Thyroid gland (tissue), 4 donors: Measurements from ENCODE around the gene HACD1. TPM values are rescaled to one million over a fixed set of nuclear protein-coding genes. Genes with fewer than 3 reads are reported as not detected.
A peak's percentile ranks its signal among the peaks of the same experiment; 100 is the strongest.

Source experiments
- DNase-seq, 2 donors: peaks; one replicate each; pipeline ENCODE4 v3.0.0-alpha.2; 2019
- H3K27ac ChIP-seq, 3 donors: fragments of 200-600 bp; sonication (generic); 1 replicate in 2 of 3; 2 replicates in 1 of 3; pipeline ENCODE4 v1.5.1; 2016 to 2019; ENCODE audit warnings: mild to moderate bottlenecking in 1 of 3, moderate library complexity in 1 of 3
- H3K27me3 ChIP-seq: fragments of 200-600 bp; sonication (generic); one replicate; pipeline ENCODE4 v1.5.1; 2019
- H3K36me3 ChIP-seq, 2 donors: fragments of 200-600 bp; sonication (generic); one replicate each; pipeline ENCODE4 v1.5.1; 2016 to 2019
- H3K4me1 ChIP-seq, 2 donors: fragments of 200-600 bp; sonication (generic); one replicate each; pipeline ENCODE4 v1.5.1; 2017 to 2019
- H3K4me3 ChIP-seq, 3 donors: fragments of 200-600 bp; sonication (generic); replicated peaks in 1 of 3; 1 replicate in 2 of 3; 2 replicates in 1 of 3; pipeline ENCODE4 v1.5.1; 2016; ENCODE audit warnings: mild to moderate bottlenecking in 1 of 3
- H3K9me3 ChIP-seq: fragments of 200-600 bp; sonication (generic); one replicate; pipeline ENCODE4 v1.5.1; 2017
- POLR2A ChIP-seq, 2 donors: fragments of 450-650 bp; IDR thresholded peaks; one replicate each; pipeline ENCODE4 v1.6.1; 2017; ENCODE audit warnings: antibody characterized with exemption in 2 of 2, mild to moderate bottlenecking in 2 of 2, moderate library complexity in 1 of 2
- WGBS, 2 donors: methylation state at CpG; one replicate each; pipeline ENCODE4 v1.1.5; 2017; 5-methylcytosine and 5-hydroxymethylcytosine counted together
- intact Hi-C: fragments of 100-400 bp; cut with DNase I; formaldehyde crosslinking; loops from one replicate; pipeline ENCODE4 v1.15.1; 2023
- total RNA-seq, 4 donors: library from RNA; depleted of rRNA; stranded (reverse); fragments of >200 nt; gene quantifications; one replicate each; pipeline ENCODE4 v1.2.3, GENCODE V29; 2016
- TF ChIP-seq, protein P1 (sequence below), 6 experiments: fragments of 200-600 bp in 3 of 6; fragments of 450-650 bp in 3 of 6; sonication (generic) in 3 of 6; IDR thresholded peaks; one replicate each; pipeline ENCODE4 v1.5.1; 2016 to 2019; ENCODE audit warnings: antibody characterized with exemption in 6 of 6, mild to moderate bottlenecking in 2 of 6, inconsistent platforms in 1 of 6, moderate library complexity in 1 of 6

HACD1 gene
- total RNA-seq, 4 donors from 2014 or later = 8.9 to 19.2 (median 13.6) TPM

DNA sequence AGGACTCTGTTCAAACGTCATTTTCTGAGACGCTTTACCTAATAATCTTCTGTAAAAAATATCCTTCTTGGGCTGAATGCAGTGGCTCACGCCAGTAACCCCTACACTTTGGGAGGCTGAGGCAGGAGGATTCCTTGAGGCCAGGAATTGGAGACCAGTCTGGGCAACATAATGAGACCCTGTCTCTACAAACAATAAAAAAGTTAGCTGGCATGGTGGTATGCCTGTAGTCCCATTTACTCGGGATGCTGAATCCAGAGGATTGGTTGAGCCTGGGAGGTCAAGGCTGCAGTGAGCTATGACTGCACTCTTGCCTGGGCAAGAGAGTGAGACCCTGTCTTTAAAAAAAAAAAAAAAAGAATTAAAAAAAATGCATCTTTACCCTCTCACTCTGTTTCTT is 31.9 kb upstream of the HACD1 start:
- Histone ChIP-seq H3K4me3 (no peak overlapping the region), H3K36me3 (no peaks in the 10 kb centered on the region), H3K27me3 (no peaks in the 10 kb centered on the region), H3K27ac (no peak overlapping the region), H3K4me1 (peaks cover 14 to 21% of the 10 kb centered on the region in 2 donors), H3K9me3 (no peaks in the 10 kb centered on the region)
- WGBS, 2 donors = 95 to 96% methylated on average over 4 of the region's 4 CpGs
- DNase-seq = no peak
- TF ChIP-seq, protein P1, sequence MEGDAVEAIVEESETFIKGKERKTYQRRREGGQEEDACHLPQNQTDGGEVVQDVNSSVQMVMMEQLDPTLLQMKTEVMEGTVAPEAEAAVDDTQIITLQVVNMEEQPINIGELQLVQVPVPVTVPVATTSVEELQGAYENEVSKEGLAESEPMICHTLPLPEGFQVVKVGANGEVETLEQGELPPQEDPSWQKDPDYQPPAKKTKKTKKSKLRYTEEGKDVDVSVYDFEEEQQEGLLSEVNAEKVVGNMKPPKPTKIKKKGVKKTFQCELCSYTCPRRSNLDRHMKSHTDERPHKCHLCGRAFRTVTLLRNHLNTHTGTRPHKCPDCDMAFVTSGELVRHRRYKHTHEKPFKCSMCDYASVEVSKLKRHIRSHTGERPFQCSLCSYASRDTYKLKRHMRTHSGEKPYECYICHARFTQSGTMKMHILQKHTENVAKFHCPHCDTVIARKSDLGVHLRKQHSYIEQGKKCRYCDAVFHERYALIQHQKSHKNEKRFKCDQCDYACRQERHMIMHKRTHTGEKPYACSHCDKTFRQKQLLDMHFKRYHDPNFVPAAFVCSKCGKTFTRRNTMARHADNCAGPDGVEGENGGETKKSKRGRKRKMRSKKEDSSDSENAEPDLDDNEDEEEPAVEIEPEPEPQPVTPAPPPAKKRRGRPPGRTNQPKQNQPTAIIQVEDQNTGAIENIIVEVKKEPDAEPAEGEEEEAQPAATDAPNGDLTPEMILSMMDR (IDR thresholded peaks at IDR 0.05) = no peak
- no peak for TF ChIP-seq POLR2A (IDR thresholded peaks at IDR 0.05)
- intact Hi-C loops = no loop called here

DNA sequence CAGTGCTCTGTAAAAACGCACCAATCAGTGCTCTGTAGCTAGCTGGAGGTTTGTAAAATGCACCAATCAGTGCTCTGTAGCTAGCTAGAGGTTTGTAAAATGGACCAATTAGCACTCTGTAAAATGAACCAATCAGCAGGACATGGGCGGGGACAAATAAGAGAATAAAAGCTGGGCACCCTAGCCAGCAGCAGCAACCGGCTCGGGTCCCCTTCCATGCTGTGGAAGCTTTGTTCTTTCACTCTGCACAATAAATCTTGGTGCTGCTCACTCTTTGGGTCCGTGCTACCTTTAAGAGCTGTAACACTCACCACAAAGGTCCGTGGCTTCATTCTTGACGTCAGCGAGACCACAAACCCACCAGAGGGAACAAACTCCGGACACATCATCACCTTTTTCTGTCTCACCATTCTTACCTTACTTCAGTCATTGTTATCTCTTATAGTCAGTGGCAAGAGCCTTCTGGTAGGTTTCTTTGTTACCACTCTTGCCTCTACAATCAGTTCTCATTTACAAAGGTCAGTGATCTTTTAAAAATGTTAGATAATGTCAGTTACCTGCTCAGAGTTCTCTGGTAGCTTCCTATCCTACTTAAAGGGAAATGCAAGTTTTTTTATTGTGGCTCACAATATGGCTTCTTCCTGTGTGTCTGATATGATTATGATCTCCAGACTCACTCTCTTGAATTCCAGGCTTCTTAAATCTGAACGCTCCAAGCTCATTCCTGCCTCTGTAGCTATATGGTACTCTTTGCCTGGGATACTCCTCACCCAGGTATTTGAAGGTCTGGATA is 31.3 kb upstream of the HACD1 start:
- Histone ChIP-seq H3K27ac (no peak overlapping the region), H3K4me1 (peaks cover 14 to 21% of the 10 kb centered on the region in 2 donors), H3K4me3 (no peak overlapping the region), H3K36me3 (no peaks in the 10 kb centered on the region), H3K27me3 (no peaks in the 10 kb centered on the region), H3K9me3 (no peaks in the 10 kb centered on the region)
- intact Hi-C loops = no loop called here
- DNase-seq = no peak
- 92 to 93% methylated on average over 10 of the region's 10 CpGs for WGBS, 2 donors
- TF ChIP-seq POLR2A (IDR thresholded peaks at IDR 0.05) = no peak
- TF ChIP-seq, protein P1 (IDR thresholded peaks at IDR 0.05) = no peak

DNA sequence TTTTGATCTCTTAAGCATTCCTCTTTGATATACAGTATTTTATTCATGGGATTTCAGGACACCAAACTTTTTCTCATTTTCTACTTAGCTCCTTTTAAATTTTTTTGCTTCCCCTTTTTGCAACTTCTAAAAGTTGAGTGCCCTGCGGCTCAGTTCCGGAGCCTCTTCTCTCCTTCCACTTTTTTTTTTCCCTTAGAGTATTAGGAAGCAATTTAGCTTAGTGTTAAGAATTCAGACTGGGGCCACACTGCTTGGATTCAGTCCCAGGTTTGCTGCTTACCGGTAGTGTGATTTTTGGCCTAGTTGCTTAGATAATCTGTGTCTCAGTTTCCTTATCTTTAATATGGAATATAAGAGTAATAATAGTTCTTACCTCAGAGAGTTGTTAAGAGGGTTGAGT is 30.2 kb upstream of the HACD1 start:
- H3K9me3 ChIP-seq = no peaks in the 10 kb centered on the region
- no peak for DNase-seq
- no peak for TF ChIP-seq POLR2A (IDR thresholded peaks at IDR 0.05)
- TF ChIP-seq, protein P1 (IDR thresholded peaks at IDR 0.05) = no peak
- H3K27ac ChIP-seq = no peak overlapping the region
- 58 to 70% methylated on average over 3 of the region's 3 CpGs for WGBS, 2 donors
- H3K4me3 ChIP-seq = no peak overlapping the region
- H3K27me3 ChIP-seq = no peaks in the 10 kb centered on the region
- intact Hi-C loops = no loop called here
- peaks cover 22 to 28% of the 10 kb centered on the region in 2 donors for H3K4me1 ChIP-seq
- H3K36me3 ChIP-seq = no peaks in the 10 kb centered on the region

DNA sequence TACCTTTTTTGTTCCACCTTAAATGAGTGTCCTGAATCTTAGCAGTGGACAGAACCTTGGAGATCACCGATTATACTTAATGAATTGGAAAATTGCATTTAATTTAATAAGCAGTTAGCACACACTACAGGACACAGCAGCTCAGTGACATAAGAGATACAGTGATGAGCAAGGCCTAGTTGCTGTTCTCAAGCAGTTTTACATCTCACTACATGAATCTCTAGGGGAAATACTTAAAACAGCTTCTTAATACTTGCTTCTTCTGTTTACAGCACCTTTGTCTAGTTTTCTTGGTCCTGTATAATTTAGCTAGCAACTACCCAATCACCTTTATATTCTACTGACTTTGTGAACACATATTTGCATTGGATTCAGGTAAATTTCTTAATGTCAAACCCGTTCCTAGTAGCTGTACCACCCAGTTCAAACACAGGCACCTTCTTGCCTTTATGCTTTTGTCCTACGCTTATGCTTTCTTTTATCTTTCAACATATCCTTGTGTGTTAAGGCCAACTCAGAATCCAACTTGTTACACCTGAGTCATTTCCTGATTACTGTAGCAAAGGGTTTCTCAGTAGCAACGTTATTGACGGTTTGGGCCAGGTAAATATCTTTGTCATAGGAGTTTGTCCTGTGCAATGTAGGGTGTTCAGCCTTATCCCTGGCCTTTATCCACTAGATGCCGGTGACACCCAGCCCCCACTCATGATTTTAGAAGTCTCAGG is 28.6 kb upstream of the HACD1 start:
- H3K27ac ChIP-seq = no peak overlapping the region
- TF ChIP-seq POLR2A (IDR thresholded peaks at IDR 0.05) = no peak
- TF ChIP-seq, protein P1 (IDR thresholded peaks at IDR 0.05) = no peak
- 72 to 77% methylated on average over 6 of the region's 6 CpGs for WGBS, 2 donors
- H3K27me3 ChIP-seq = no peaks in the 10 kb centered on the region
- no peak for DNase-seq
- peaks cover 22 to 28% of the 10 kb centered on the region in 2 donors for H3K4me1 ChIP-seq
- no peaks in the 10 kb centered on the region for H3K36me3 ChIP-seq
- H3K9me3 ChIP-seq = no peaks in the 10 kb centered on the region
- intact Hi-C loops = no loop called here
- peak overlapping the region in 1 of 3 donors; percentile 78 for H3K4me3 ChIP-seq

DNA sequence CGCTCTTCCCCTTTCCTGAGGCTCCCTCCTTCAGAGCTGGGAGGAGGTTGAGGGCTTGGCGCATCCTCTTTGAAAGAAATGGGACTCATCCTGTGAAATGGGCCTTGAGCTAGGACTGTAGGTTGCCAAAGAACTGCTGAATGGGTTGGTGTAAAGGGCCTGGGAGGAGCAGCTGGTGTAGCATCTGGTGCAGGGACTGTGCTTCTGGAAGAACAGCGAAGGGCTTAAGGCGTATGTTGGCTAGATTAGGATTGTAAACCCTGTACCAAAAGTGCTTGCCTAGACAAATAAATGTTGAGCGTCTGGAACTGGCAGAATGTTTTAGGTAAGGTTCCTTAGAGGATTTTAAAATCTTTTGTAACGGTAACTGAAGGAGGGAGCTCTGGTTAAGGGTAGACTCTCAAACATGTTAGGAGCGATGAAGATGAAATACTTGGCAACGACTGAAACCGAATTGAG is 27.3 kb upstream of the HACD1 start:
- 0 to 3% methylated on average over 9 of the region's 9 CpGs for WGBS, 2 donors
- Histone ChIP-seq H3K9me3 (no peaks in the 10 kb centered on the region), H3K27me3 (no peaks in the 10 kb centered on the region), H3K4me3 (peak overlapping the region; percentile 74 to 95 (median 78)), H3K27ac (peak overlapping the region; percentile 91 to 99 (median 95)), H3K36me3 (no peaks in the 10 kb centered on the region), H3K4me1 (peaks cover 22 to 28% of the 10 kb centered on the region in 2 donors)
- no peak for TF ChIP-seq POLR2A (IDR thresholded peaks at IDR 0.05)
- TF ChIP-seq, protein P1 (IDR thresholded peaks at IDR 0.05) = no peak
- intact Hi-C loops = no loop called here
- DNase-seq = no peak
